NCI-H226 (cell line): ENCODE results near the gene RBM10.
A peak's percentile ranks its signal among the peaks of the same experiment; 100 is the strongest.

Experiments used
- DNase-seq: peaks from one replicate; pipeline ENCODE4 v3.0.0-alpha.2; 2015

Gene RBM10

GRCh38 chrX:47146936-47147859 lies 2.2 kb downstream of the RBM10 start:
- DNase-seq = no peak

- DNase-seq = no peak
These were observed 3.9 kb downstream of the RBM10 start for GRCh38 chrX:47148946-47149345.

GRCh38 chrX:47151435-47151834 lies 6.4 kb downstream of the RBM10 start:
- DNase-seq = no peak

DNA sequence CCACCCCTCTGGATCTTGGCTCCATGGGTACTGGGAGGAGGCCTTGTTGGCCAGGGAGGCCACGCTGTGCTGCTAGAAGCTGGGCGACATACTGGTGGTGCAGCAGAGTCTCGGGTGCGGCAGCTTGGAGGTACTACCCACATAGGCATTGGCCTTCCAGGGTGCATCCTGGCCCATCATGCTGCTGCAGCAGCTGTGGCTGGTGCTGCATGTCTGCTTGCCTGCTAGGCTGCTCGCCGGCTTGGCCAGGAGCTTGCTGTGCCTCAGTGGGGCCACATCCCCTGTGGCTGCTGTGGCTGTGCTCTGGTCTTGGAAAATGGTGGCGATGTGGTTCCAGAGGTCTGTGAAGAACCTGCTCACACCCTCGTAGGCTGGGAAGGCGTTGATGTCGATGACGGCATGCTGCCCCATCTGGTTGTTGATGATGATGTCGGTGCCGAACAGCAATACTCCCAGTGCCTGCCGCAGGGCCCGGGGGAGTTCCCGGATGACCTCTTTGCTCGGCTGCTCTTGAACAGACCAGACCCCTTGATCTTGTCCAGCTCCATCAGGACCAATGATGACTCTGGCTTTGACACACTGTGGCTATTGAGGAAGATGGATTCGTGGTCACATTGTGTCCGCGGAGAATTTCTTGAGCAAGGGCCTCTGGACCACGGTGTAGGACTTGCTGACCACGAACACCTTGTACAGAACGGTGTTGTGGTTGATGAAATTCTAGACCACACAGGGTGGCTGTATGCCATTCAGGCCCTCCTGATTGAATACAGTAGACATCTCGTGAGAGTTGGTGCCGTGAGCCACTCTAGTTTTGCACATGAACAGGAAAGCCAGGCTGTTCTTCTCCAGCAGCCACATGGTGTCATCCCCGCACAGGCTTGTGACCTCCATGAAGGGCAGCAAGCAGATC lies 11.8 kb downstream of the RBM10 start:
- no peak for DNase-seq

- DNase-seq = no peak
These were observed 13.1 kb downstream of the RBM10 start for GRCh38 chrX:47158131-47158530.

DNA sequence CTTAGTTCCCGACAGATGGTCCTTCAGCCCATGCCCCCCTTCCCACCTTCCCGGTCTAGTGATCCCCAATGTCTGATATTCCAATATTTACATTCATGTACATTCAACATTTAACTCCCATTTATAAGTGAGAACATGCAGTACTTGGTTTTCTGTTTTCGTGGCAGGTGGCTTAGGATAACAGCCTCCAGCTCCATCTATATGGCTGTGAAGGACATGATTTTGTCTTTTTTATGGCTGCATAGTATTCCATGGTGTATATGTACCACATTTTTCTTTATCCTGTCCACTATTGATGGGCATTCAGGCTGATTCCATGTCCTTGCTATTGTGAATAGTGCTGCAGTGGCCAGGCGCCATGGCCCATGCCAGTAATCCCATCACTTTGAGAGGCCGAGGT lies 13.8 kb downstream of the RBM10 start:
- DNase-seq = no peak

DNA sequence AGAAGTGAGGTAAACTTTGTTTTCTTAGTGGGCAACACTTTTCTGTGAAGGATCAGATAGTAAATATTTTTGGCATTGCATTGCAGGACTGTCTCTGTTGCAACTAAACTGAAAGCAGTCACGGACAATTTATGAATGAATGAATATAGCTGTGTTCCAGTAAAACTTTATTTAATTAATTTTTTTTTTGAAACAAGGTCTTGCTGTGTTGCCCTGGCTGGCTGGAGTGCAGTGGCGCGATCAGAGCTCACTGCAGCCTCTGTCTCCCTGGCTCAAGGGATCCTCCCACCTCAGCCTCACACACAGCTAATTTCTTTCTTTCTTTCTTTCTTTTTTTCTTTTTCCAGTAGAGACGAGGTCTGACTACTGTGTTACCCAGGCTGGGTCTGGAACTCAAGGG lies 15.8 kb downstream of the RBM10 start:
- no peak for DNase-seq

GRCh38 chrX:47162927-47163583 lies 18.0 kb downstream of the RBM10 start:
- no peak for DNase-seq

GRCh38 chrX:47164420-47164819 lies 19.4 kb downstream of the RBM10 start:
- DNase-seq = no peak

DNA sequence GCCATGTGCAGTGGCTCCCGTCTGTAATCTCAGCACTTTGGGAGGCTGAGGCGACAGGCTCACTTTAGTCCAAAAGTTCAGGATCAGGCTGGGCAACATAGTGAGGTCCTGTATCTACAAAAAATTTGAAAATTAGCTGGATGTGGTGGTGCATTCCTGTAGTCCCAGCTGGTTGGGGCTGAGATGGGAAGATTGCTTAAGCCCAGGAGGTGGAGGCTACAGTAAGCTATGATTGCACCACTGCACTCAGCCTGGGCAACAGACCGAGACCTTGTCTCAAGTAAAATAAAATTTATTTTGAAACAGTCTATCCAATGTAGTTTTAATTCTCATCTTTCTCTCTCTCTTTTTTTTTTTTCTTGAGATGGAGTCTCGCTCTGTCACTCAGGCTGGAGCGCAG lies 21.1 kb downstream of the RBM10 start:
- DNase-seq = no peak

DNA sequence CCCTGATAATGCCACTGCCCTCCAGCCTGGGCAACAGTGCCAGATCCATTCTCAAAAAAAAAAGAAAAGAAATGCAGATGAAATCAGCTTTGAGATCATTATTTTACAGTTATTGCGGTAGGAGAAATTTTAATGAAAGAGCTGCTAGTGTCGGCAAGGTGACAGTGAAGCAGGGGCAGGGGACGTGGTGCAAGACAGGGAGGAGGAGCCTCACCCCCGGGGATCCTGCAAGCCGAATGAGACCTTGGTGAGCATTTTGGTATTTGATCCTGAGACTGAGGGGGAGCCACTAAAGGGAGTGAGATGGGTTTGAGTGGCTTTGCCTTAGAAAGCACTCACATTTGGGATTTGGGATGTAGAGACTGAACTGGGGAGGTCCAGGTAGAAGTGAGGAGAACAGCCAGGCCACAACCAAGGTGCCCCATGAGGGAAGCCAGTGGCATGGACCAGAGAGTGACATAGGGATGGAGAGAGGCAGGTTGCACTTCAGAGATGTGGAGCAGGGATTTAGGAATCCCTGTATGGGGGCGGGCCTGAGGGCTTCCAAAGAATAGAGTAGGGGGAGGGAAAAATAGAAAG lies 23.6 kb downstream of the RBM10 start:
- DNase-seq = no peak

DNA sequence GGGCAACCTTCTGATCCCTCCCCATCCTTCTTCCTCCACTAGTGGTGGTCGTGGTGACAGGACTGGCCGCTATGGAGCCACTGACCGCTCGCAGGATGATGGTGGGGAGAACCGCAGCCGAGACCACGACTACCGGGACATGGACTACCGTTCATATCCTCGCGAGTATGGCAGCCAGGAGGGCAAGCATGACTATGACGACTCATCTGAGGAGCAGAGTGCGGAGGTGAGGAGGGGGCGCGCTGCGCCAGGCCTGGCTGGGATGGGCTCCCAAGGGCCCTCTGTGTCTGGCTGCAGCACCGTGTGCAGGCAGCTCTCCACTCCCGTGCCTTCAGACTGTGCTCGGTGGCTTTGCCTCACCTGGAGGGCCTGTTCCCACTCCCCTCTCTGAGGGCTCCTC lies 24.3 kb downstream of the RBM10 start:
- DNase-seq = no peak

- peak; percentile 42 for DNase-seq
These were observed 24.9 kb downstream of the RBM10 start for GRCh38 chrX:47169726-47170515.

DNA sequence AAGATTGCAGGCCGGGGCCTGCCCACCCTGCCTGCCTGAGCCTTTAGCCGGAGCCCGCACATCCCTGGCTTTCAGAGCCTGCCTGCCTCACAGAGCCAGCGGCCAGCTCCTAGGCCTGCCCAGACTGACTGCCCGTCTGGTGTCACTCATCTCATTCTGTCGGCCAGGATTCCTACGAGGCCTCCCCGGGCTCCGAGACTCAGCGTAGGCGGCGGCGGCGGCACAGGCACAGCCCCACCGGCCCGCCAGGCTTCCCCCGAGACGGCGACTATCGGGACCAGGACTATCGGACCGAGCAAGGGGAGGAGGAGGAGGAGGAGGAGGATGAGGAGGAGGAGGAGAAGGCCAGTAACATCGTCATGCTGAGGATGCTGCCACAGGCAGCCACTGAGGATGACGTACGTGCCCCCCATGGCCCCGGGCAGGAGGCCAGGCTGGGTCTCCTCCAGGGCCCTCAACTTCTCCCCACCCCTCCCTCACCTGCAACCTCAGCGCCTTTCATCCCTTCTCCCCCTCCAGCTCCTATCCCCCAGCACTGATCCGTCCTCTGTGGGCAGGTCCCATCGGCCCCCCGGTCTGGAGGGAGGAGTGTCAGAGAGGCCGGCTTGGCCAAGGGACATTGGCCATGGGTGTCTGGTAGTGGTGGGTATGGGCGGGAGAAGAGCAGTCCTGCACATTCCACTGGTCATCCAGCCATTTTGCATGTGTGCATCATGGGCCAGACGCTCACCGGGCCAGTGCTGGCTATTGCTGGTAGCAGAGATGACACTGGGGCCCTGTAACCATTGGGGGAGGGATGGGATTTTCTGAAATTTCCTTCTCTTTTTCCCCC lies 26.1 kb downstream of the RBM10 start:
- no peak for DNase-seq

- no peak for DNase-seq
These were observed 27.0 kb downstream of the RBM10 start for GRCh38 chrX:47171996-47172395.

- DNase-seq = no peak
These were observed 27.5 kb downstream of the RBM10 start for GRCh38 chrX:47172549-47172948.

GRCh38 chrX:47172971-47173792 lies 28.2 kb downstream of the RBM10 start:
- DNase-seq = no peak

DNA sequence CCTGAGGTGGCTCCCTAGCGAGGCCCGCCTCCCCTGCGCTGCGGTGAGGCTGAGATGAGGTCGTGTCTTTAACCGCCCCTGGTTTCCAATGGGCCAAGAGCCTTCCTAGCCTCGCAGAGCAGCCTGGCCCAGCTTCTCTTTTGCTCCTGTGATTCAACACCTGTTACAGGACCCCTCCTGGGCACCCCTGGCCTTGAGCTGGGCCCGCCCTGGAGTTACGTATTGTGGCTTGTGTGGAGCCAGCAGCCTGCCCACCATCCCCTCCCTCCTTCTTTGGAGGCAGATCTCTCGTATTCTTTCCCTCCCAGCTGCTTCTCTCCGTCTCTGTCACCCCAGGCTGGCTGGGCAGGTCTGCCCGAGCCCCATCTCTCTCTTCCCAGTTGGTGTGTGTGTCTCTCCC lies 29.4 kb downstream of the RBM10 start:
- no peak for DNase-seq

- no peak for DNase-seq
These were observed 30.0 kb downstream of the RBM10 start for GRCh38 chrX:47174846-47175587.
